ENCODE data around the gene HELLS. TPM values are rescaled to one million over a fixed set of nuclear protein-coding genes. Genes with fewer than 3 reads are reported as not detected.

The HELLS gene
- total RNA-seq, 2 donors from 2014 or later, result 0.55 to 2.3 TPM

GRCh38 chr10:94641480-94641879 lies 95.9 kb downstream of the HELLS start:
- no peak for TF ChIP-seq CTCF (IDR thresholded peaks at IDR 0.05)
- DNase-seq (ENCODE audit: low spot score), result no peak
- Histone ChIP-seq H3K36me3 (no peaks in the 10 kb centered on the region), H3K4me1 (no peaks in the 10 kb centered on the region), H3K27me3 (no peaks in the 10 kb centered on the region), H3K4me3 (no peak overlapping the region), H3K27ac (no peak overlapping the region), H3K9me3 (peaks cover 4 to 13% of the 10 kb centered on the region in 2 donors)

DNA sequence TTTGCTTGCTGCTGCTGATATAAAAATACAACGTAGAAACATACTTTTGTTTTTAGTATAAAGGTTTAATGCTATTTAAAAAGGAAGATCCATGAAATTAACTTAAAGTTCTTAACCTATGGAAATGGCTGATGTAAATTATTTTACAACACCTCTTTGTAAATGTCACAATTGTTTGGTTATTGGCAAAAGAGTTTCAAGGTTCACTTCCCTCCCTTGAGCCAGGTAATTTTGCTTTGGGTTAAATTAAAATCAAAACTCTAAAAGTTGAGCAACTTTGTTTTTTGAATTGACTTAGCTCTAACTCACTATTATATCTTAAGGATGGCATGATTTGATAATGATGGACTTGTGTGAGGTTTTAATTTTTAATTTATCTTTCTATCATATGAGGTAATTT lies 98.8 kb downstream of the HELLS start:
- TF ChIP-seq CTCF (IDR thresholded peaks at IDR 0.05), result no peak
- no peak for DNase-seq (ENCODE audit: low spot score)
- H3K4me1 ChIP-seq, result no peaks in the 10 kb centered on the region
- H3K27me3 ChIP-seq, result no peaks in the 10 kb centered on the region
- H3K36me3 ChIP-seq, result no peaks in the 10 kb centered on the region
- H3K27ac ChIP-seq, result no peak overlapping the region
- H3K9me3 ChIP-seq, result no peaks in the 10 kb centered on the region
- no peak overlapping the region for H3K4me3 ChIP-seq

DNA sequence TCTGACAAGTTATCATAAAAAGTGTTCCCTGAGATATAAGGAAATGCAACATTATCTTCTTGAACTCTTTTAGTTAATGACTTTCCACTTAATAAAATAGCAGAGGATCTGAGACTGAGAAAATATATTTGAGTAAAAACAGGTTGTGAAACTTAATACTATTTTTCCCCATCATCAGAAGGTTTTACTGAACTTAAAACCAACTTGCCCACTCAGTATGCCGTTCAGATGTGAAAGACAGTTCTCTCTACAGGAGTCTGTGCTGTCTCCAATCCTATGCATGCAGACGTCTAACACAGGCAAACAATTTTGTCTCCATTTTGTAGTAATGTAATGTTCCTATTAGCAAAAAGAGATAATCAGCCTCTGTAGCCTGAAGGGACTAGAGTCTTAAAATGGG lies 99.7 kb downstream of the HELLS start:
- Histone ChIP-seq H3K27me3 (no peaks in the 10 kb centered on the region), H3K27ac (no peak overlapping the region), H3K4me3 (no peak overlapping the region), H3K9me3 (no peaks in the 10 kb centered on the region), H3K4me1 (no peaks in the 10 kb centered on the region), H3K36me3 (no peaks in the 10 kb centered on the region)
- DNase-seq (ENCODE audit: low spot score), result no peak
- no peak for TF ChIP-seq CTCF (IDR thresholded peaks at IDR 0.05)

Other genes with a start within 250 kb of the HELLS start
- gene NOC3L, start 182.8 kb upstream of the HELLS start, total RNA-seq, result 1 to 10 TPM; 6.0 to 7.9 TPM
- gene TBC1D12, start 143.2 kb upstream of the HELLS start, total RNA-seq, result 1 to 10 TPM; 5.2 to 8.4 TPM
- gene CYP2C18, start 137.9 kb downstream of the HELLS start, total RNA-seq, result not detected
- not detected for gene CYP2C19, start 216.9 kb downstream of the HELLS start, total RNA-seq

Data from right atrium auricular region (tissue), 2 donors.